ENCODE results near the gene TRAF2.

DNA sequence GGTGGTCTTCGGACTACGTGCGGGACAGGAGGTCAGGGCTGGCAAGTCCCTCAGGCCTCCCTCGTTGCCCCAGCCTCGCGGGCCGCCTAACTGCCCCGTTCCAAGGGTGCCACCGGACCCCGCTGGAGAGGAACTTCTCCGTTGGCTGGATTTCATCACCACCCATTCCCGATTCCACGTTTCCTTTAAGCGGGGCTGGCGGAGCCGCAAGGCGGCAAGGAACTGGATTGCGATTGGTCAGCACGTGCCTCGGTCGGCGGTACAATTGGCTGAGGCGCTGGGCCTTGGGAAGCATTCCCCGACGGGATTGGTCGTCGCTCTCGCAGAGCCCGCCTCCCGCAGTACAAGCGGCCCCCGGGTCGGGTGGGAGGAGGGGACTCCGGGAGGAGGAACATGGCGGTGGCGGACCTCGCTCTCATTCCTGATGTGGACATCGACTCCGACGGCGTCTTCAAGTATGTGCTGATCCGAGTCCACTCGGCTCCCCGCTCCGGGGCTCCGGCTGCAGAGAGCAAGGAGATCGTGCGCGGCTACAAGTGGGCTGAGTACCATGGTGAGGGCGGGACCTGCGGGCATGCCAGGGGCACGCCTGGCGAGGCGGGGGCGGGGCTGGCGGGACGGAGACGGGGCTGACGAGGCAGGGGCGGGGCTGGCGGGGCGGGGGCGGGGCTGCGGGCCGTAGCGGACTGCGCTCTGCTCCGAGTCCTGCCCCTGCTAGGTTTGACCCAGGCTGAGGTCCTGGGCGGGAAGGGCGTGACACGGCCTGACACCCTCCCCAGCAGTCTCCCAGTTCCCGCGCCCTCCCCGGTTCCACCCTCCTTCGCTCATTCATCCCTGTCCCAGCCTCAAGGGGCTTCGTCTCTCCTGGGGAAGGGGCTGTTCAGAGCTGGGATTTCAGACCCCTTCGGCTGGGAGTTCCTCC is 37.0 kb upstream of the TRAF2 start, which contains the start of gene PHPT1:
- peak; percentile 20 to 94 (median 88) for TF ChIP-seq POLR2AphosphoS5 (IDR thresholded peaks at IDR 0.05)
- TF ChIP-seq, protein P1, sequence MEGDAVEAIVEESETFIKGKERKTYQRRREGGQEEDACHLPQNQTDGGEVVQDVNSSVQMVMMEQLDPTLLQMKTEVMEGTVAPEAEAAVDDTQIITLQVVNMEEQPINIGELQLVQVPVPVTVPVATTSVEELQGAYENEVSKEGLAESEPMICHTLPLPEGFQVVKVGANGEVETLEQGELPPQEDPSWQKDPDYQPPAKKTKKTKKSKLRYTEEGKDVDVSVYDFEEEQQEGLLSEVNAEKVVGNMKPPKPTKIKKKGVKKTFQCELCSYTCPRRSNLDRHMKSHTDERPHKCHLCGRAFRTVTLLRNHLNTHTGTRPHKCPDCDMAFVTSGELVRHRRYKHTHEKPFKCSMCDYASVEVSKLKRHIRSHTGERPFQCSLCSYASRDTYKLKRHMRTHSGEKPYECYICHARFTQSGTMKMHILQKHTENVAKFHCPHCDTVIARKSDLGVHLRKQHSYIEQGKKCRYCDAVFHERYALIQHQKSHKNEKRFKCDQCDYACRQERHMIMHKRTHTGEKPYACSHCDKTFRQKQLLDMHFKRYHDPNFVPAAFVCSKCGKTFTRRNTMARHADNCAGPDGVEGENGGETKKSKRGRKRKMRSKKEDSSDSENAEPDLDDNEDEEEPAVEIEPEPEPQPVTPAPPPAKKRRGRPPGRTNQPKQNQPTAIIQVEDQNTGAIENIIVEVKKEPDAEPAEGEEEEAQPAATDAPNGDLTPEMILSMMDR (IDR thresholded peaks at IDR 0.05) = no peak

All from stomach (tissue), 4 donors.